Esophagus muscularis mucosa (tissue), 4 donors: ENCODE results near the gene SDF2.

Experiments
- EP300 ChIP-seq: sonication (generic); formaldehyde crosslinking; IDR thresholded peaks from one replicate; pipeline ENCODE4 v1.6.1; 2017; ENCODE audit warnings: antibody characterized with exemption
- POLR2A ChIP-seq: fragments of 450-650 bp; IDR thresholded peaks from one replicate; pipeline ENCODE4 v1.6.1; 2017; ENCODE audit warnings: antibody characterized with exemption, moderate library complexity, mild to moderate bottlenecking, low read depth
- POLR2AphosphoS5 ChIP-seq, 2 donors: sonication (generic); formaldehyde crosslinking; IDR thresholded peaks; one replicate each; pipeline ENCODE4 v1.6.1; 2017; ENCODE audit warnings: antibody characterized with exemption in 2 of 2
- TF ChIP-seq, protein P1 (sequence below), 3 experiments: fragments of 200-600 bp in 2 of 3; fragments of 450-650 bp in 1 of 3; sonication (generic) in 2 of 3; IDR thresholded peaks; one replicate each; pipeline ENCODE4 v1.5.1; 2017 to 2019; ENCODE audit warnings: antibody characterized with exemption in 3 of 3, mild to moderate bottlenecking in 2 of 3, moderate library complexity in 1 of 3

DNA sequence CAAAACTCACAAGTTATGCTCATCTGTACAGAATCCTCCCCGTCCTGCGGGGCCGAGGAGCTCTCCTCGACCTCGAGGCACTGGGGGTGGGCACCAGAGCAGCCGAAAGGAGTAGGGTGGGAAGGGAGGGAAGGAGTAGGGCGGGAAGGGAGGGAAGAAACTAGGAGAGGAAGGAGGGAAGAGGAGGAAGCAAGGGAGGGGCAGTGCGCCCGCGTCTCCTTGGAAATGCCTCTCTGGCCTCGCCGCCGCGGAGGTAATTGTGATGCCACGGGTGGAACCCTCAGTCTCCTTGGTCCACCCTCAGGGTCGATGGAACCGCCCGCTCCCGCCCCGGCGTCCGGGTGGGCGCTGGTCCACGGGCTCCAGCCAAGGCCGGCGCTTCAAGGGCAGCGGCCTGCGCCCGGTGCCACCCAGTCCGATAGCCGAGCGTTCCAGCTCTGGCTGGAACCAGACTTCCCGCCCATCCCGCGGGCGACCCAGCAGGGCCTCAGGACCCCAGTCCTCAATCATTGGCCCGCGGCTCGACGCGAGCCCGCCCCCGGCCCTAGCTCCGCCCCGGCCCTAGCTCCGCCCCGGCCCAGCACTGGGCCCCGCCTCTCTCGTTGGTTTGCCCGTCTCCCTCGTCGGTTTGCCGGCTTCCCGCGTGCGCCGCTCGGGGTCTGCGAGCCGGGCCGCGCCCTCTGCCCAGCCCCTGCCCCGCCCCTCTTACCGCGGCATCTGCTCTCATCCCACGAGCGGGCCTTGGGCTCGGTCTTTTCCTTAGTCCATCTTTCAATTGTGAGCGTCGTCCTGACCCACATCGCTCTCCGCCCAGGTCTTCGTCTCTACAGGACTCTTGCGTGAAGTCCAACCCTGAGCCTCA is 49.4 kb upstream of the SDF2 start:
- TF ChIP-seq POLR2A (peak; percentile 27), POLR2AphosphoS5 (IDR thresholded peaks at IDR 0.05) (peak; percentile 80 to 90), EP300 (no peak)
- TF ChIP-seq, protein P1, sequence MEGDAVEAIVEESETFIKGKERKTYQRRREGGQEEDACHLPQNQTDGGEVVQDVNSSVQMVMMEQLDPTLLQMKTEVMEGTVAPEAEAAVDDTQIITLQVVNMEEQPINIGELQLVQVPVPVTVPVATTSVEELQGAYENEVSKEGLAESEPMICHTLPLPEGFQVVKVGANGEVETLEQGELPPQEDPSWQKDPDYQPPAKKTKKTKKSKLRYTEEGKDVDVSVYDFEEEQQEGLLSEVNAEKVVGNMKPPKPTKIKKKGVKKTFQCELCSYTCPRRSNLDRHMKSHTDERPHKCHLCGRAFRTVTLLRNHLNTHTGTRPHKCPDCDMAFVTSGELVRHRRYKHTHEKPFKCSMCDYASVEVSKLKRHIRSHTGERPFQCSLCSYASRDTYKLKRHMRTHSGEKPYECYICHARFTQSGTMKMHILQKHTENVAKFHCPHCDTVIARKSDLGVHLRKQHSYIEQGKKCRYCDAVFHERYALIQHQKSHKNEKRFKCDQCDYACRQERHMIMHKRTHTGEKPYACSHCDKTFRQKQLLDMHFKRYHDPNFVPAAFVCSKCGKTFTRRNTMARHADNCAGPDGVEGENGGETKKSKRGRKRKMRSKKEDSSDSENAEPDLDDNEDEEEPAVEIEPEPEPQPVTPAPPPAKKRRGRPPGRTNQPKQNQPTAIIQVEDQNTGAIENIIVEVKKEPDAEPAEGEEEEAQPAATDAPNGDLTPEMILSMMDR (IDR thresholded peaks at IDR 0.05) = no peak
